ENCODE results near the gene C9.
A peak's percentile ranks its signal among the peaks of the same experiment; 100 is the strongest.

- TF ChIP-seq POLR2A (IDR thresholded peaks at IDR 0.05) (no peak), CTCF (IDR thresholded peaks at IDR 0.05) (peak; percentile 38 to 80 (median 61))
These were observed 81.0 kb downstream of the C9 start for GRCh38 chr5:39283231-39283818.
